CD4-positive, alpha-beta T cell (primary cell): ENCODE measurements around the gene FBLN5. TPM values are rescaled to one million over a fixed set of nuclear protein-coding genes. Genes with fewer than 3 reads are reported as not detected.
"Not testable (repeated sequence)": the region's sequence is repeated elsewhere in the genome, so short reads cannot be mapped to it uniquely, and the experiment has no call there.

Experiments used
- ATAC-seq: fragments of 200-7000 bp; cut with Tn5 transposase; one replicate; pipeline ENCODE4 v1.10.0; 2022; ENCODE audit warnings: mild to moderate bottlenecking; ENCODE audit not compliant: poor library complexity
- CTCF ChIA-PET: fragments of 350-600 bp; sonication (Branson Sonifier 250); formaldehyde crosslinking; loops from one replicate; lab custom pipeline; 2021; ENCODE audit warnings: antibody characterized with exemption, inconsistent platforms; lab: Charles Lee
- POLR2A ChIA-PET: fragments of 350-600 bp; sonication (Branson Sonifier 250); formaldehyde crosslinking; loops from one replicate; lab custom pipeline; 2021; ENCODE audit warnings: antibody characterized with exemption, inconsistent platforms; lab: Charles Lee
- DNase-seq, 14 experiments: peaks; one replicate each; pipeline ENCODE4 v3.0.0-alpha.2; 2013 to 2020; ENCODE audit warnings: mixed read lengths in 2 of 14
- H3K27ac ChIP-seq, 2 donors: one replicate each; pipeline versions ENCODE4 v1.5.1 to v1.7.0; 2013; ENCODE audit warnings: low read length in 2 of 2, low read depth in 1 of 2, mild to moderate bottlenecking in 1 of 2
- H3K27me3 ChIP-seq, 2 experiments: 1 replicate in 1 of 2; 2 replicates in 1 of 2; pipeline versions ENCODE4 v1.6.1 to v1.7.0; 2013; ENCODE audit warnings: low read length in 2 of 2, control low read depth in 1 of 2, mild to moderate bottlenecking in 1 of 2, moderate library complexity in 1 of 2; ENCODE audit not compliant: insufficient read depth in 2 of 2, control insufficient read depth in 1 of 2
- H3K36me3 ChIP-seq: one replicate; pipeline ENCODE4 v1.6.1; 2013; ENCODE audit warnings: low read length, control low read depth; ENCODE audit not compliant: insufficient read depth
- H3K4me1 ChIP-seq: one replicate; pipeline ENCODE4 v1.6.1; 2013; ENCODE audit warnings: low read length, control low read depth; ENCODE audit not compliant: insufficient read depth
- H3K4me3 ChIP-seq: one replicate; pipeline ENCODE4 v1.5.1; 2013; ENCODE audit warnings: mild to moderate bottlenecking, low read length, moderate library complexity
- H3K9me3 ChIP-seq, 2 experiments: 1 replicate in 1 of 2; 2 replicates in 1 of 2; pipeline versions ENCODE4 v1.6.1 to v1.7.0; 2013; ENCODE audit warnings: low read length in 2 of 2, mild to moderate bottlenecking in 2 of 2, control low read depth in 1 of 2, moderate library complexity in 1 of 2; ENCODE audit not compliant: control insufficient read depth in 1 of 2, insufficient read depth in 1 of 2
- H3K27ac Mint-ChIP-seq: one replicate; pipeline ENCODE4 v1.8.0; 2020; ENCODE audit warnings: mixed read lengths
- H3K27me3 Mint-ChIP-seq: one replicate; pipeline ENCODE4 v1.8.0; 2021; ENCODE audit warnings: mixed read lengths
- H3K36me3 Mint-ChIP-seq: one replicate; pipeline ENCODE4 v1.8.0; 2021; ENCODE audit warnings: low read depth, mixed read lengths
- H3K4me1 Mint-ChIP-seq: one replicate; pipeline ENCODE4 v1.8.0; 2021; ENCODE audit warnings: low read depth, mixed read lengths
- H3K4me3 Mint-ChIP-seq: one replicate; pipeline ENCODE4 v1.8.0; 2020; ENCODE audit warnings: mild to moderate bottlenecking, mixed read lengths
- H3K9me3 Mint-ChIP-seq: one replicate; pipeline ENCODE4 v1.8.0; 2020; ENCODE audit warnings: mixed read lengths
- intact Hi-C, 2 experiments: fragments of 100-400 bp; cut with DNase I in 1 of 2; cut with micrococcal nuclease in 1 of 2; formaldehyde crosslinking; loops; one replicate each; pipeline versions ENCODE4 v1.15.1 to v1.9.0; 2023 to 2025; cut with DNase I, micrococcal nuclease
- total RNA-seq, 174 experiments: library from RNA in 2 of 174; stranded (reverse) in 2 of 174; gene quantifications; one replicate each; pipeline ENCODE4 v1.2.3 and lab custom pipeline; 2021 to 2026
- TF ChIP-seq, protein P1 (sequence below): fragments of 200-600 bp; IDR thresholded peaks from one replicate; pipeline ENCODE4 v1.8.0; 2022; ENCODE audit warnings: antibody characterized with exemption, mild to moderate bottlenecking

The FBLN5 gene
- total RNA-seq, 2 experiments from 2014 or later = 1.2 to 1.5 TPM

DNA sequence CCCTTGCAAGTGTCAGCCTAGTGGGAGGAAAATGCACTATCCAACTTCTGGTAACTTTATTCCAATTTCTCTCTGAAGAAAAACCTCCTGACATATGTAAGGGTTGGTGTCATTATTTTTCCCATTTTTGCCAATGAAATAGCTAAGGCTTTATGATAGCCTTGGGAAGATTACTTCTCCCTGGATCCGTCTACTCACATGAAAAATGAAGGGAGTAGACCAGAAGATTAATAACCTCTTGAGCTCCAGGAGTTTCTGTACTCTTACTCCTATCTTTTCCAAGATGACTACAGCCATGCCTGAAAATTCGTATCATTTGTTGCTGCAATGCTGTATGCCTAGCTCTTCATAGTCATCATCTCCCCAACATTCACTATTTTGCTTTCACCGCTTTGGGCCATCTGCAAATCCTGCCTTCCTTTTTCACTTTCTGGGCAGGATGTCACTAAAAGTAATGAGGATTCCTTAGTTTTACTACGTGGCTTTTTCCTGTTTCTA lies 98.9 kb downstream of the FBLN5 start:
- ATAC-seq (no peak), DNase-seq (no peak)
- peak overlapping the region; percentile 67 for H3K27ac Mint-ChIP-seq
- Histone ChIP-seq H3K9me3 (no peaks in the 10 kb centered on the region), H3K4me1 (peaks cover 25% of the 10 kb centered on the region), H3K4me3 (no peak overlapping the region), H3K36me3 (peaks cover 80% of the 10 kb centered on the region), H3K27me3 (no peaks in the 10 kb centered on the region), H3K27ac (no peak overlapping the region)
- POLR2A ChIA-PET = interaction anchor here (0.7 to 1.0 kb wide), 2 partner anchors 13 to 133 kb away, joined by 3 read pairs; no protein-coding TSS in a partner anchor
- H3K9me3 Mint-ChIP-seq = no peaks in the 10 kb centered on the region
- intact Hi-C loops = no loop called here
- H3K36me3 Mint-ChIP-seq = peaks cover 85% of the 10 kb centered on the region
- TF ChIP-seq, protein P1, sequence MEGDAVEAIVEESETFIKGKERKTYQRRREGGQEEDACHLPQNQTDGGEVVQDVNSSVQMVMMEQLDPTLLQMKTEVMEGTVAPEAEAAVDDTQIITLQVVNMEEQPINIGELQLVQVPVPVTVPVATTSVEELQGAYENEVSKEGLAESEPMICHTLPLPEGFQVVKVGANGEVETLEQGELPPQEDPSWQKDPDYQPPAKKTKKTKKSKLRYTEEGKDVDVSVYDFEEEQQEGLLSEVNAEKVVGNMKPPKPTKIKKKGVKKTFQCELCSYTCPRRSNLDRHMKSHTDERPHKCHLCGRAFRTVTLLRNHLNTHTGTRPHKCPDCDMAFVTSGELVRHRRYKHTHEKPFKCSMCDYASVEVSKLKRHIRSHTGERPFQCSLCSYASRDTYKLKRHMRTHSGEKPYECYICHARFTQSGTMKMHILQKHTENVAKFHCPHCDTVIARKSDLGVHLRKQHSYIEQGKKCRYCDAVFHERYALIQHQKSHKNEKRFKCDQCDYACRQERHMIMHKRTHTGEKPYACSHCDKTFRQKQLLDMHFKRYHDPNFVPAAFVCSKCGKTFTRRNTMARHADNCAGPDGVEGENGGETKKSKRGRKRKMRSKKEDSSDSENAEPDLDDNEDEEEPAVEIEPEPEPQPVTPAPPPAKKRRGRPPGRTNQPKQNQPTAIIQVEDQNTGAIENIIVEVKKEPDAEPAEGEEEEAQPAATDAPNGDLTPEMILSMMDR = no peak
- CTCF ChIA-PET = no interaction called here
- H3K27me3 Mint-ChIP-seq = no peaks in the 10 kb centered on the region
- H3K4me3 Mint-ChIP-seq = no peak overlapping the region
- peaks cover 75% of the 10 kb centered on the region for H3K4me1 Mint-ChIP-seq

DNA sequence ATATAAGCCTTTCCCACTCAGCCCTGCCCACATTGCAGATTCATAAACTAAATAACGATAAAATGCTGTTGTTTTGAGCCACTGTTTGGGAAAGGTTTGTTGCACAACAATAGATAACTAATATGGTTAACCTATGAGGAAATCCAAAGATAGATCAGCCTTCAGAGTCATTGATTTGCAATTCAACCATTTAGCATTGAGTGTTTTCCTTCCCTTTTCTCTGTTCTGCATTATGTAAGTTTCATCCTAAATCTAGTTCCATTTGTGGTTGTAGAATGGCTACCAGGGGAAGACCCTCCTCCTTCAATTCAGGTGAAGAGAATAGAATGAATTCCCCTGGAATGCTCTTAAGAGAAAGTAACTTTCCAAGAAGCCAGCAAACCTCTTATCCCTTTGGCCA lies 99.8 kb downstream of the FBLN5 start:
- Mint-ChIP-seq H3K27ac (peak overlapping the region; percentile 44), H3K9me3 (no peaks in the 10 kb centered on the region), H3K27me3 (no peaks in the 10 kb centered on the region), H3K4me3 (no peak overlapping the region), H3K4me1 (peaks cover 73% of the 10 kb centered on the region), H3K36me3 (peaks cover 85% of the 10 kb centered on the region)
- H3K27ac ChIP-seq = no peak overlapping the region
- DNase-seq = no peak
- no peaks in the 10 kb centered on the region for H3K27me3 ChIP-seq
- H3K9me3 ChIP-seq = no peaks in the 10 kb centered on the region
- intact Hi-C loops = no loop called here
- ChIA-PET CTCF (no interaction called here), POLR2A (no interaction called here)
- H3K4me3 ChIP-seq = no peak overlapping the region
- H3K4me1 ChIP-seq = peaks cover 25% of the 10 kb centered on the region
- TF ChIP-seq, protein P1 = no peak
- peaks cover 82% of the 10 kb centered on the region for H3K36me3 ChIP-seq
- ATAC-seq = no peak

DNA sequence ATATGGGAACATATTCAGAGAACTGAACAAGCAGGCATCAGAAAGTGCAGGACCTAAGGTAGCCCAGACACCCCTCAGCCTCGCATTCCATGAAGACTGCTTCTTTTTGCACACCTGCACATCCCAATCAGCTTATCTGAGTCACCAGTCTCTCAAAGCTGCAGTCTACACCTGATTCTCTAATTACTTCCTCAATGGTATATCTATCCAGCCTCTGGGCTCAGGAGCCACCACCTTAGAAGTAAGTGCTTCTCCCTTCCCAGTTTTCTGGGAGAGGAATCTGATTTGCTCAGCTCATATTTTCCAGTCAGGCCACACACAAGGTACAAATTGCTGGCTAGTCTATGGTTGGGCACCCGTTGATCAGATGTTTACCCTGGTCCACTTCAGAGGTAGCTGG lies 101.8 kb downstream of the FBLN5 start:
- POLR2A ChIA-PET = interaction anchor here (0.6 to 2.4 kb wide), 6 partner anchors 10 to 66 kb away, joined by 3 to 9 read pairs (median 5); partner anchors contain the start of gene TC2N
- peak overlapping the region; percentile 65 for H3K27ac Mint-ChIP-seq

DNA sequence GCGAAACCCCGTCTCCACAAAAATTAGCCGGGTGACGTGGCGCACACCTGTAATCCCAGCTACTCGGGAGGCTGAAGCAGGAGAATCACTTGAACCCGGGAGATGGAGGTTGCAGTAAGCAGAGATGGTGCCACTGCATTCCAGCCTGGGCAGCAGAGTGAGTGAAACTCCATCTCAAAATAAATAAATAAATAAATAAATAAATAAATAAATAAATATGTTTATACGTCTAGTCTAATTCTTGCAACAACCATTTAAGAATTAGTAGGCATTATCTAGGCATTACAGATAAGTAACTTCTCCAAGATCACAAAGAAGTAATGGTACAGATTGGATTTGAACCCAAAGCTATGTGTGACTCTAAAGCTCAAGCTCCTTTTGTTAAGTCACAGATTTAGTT lies 102.4 kb downstream of the FBLN5 start:
- H3K27me3 Mint-ChIP-seq, H3K27ac ChIP-seq, H3K27ac Mint-ChIP-seq, H3K9me3 Mint-ChIP-seq, ATAC-seq, H3K4me3 ChIP-seq, H3K27me3 ChIP-seq, intact Hi-C loops, H3K9me3 ChIP-seq, DNase-seq, H3K4me3 Mint-ChIP-seq: not testable (repeated sequence)
- Histone ChIP-seq H3K4me1 (peaks cover 32% of the 10 kb centered on the region), H3K36me3 (peaks cover 82% of the 10 kb centered on the region)
- ChIA-PET POLR2A (interaction anchor here (0.6 to 2.4 kb wide), 6 partner anchors 10 to 67 kb away, joined by 3 to 9 read pairs (median 5); partner anchors contain the start of gene TC2N), CTCF (interaction anchor here (0.9 to 1.2 kb wide), 3 partner anchors 9 to 48 kb away, joined by 3 to 4 read pairs (median 4); no protein-coding TSS in a partner anchor)
- Mint-ChIP-seq H3K4me1 (peaks cover 75% of the 10 kb centered on the region), H3K36me3 (peaks cover 88% of the 10 kb centered on the region)

More for the DNA sequence above, 101.8 kb downstream of the FBLN5 start:
- Mint-ChIP-seq H3K27me3 (no peaks in the 10 kb centered on the region), H3K9me3 (no peaks in the 10 kb centered on the region), H3K4me3 (no peak overlapping the region), H3K36me3 (peaks cover 88% of the 10 kb centered on the region), H3K4me1 (peaks cover 75% of the 10 kb centered on the region)
- intact Hi-C loops = no loop called here
- no peak for ATAC-seq
- no peak overlapping the region for H3K27ac ChIP-seq
- no peaks in the 10 kb centered on the region for H3K27me3 ChIP-seq
- TF ChIP-seq, protein P1 = no peak
- no peaks in the 10 kb centered on the region for H3K9me3 ChIP-seq
- CTCF ChIA-PET = interaction anchor here (0.9 to 1.5 kb wide), 3 partner anchors 9 to 66 kb away, joined by 3 to 4 read pairs (median 3); no protein-coding TSS in a partner anchor
- DNase-seq = no peak
- peaks cover 36% of the 10 kb centered on the region for H3K4me1 ChIP-seq
- no peak overlapping the region for H3K4me3 ChIP-seq
- H3K36me3 ChIP-seq = peaks cover 81% of the 10 kb centered on the region
